Measurements from ENCODE around the gene MVK. TPM values are rescaled to one million over a fixed set of nuclear protein-coding genes. Genes with fewer than 3 reads are reported as not detected.

Gene MVK
- total and polyA plus RNA-seq, 9 donors, result 7.4 to 66.4 (median 18.6) TPM

DNA sequence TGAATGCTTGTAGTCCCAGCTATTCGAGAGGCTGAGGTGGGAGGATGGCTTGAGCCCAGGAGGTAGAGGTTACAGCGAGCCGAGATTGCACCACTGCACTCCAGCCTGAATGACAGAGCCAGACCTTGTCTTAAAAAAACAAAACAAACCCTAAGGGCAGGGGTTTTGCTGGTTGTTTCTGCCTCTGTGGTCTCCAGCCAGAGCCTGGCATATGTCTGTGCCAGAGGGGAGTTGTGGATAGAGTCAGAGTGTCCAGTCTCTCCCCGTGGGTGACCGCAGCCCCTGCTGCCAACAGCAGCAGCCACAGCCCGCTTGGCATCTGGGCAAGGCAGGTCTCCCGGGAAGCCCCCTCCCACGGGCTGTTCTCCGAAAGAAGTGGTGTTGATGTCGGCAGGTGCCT lies 37.6 kb downstream of the MVK start:
- Histone ChIP-seq H3K36me3 (no peaks in the 10 kb centered on the region), H3K9me3 (no peaks in the 10 kb centered on the region), H3K4me3 (no peak overlapping the region), H3K27me3 (no peaks in the 10 kb centered on the region), H3K27ac (no peak overlapping the region), H3K4me1 (ENCODE audit: insufficient read depth) (peaks cover 3% of the 10 kb centered on the region)
- 38 to 52% (median 41%) methylated on average over 10 of the region's 10 CpGs for WGBS, 3 donors
- no peak for TF ChIP-seq POLR2A (IDR thresholded peaks at IDR 0.05)
- TF ChIP-seq, protein P1, sequence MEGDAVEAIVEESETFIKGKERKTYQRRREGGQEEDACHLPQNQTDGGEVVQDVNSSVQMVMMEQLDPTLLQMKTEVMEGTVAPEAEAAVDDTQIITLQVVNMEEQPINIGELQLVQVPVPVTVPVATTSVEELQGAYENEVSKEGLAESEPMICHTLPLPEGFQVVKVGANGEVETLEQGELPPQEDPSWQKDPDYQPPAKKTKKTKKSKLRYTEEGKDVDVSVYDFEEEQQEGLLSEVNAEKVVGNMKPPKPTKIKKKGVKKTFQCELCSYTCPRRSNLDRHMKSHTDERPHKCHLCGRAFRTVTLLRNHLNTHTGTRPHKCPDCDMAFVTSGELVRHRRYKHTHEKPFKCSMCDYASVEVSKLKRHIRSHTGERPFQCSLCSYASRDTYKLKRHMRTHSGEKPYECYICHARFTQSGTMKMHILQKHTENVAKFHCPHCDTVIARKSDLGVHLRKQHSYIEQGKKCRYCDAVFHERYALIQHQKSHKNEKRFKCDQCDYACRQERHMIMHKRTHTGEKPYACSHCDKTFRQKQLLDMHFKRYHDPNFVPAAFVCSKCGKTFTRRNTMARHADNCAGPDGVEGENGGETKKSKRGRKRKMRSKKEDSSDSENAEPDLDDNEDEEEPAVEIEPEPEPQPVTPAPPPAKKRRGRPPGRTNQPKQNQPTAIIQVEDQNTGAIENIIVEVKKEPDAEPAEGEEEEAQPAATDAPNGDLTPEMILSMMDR (IDR thresholded peaks at IDR 0.05), result no peak
- TF ChIP-seq EP300 (IDR thresholded peaks at IDR 0.05), result no peak
- no peak for DNase-seq
- intact Hi-C loops (cut with DNase I), result no loop called here

GRCh38 chr12:109612003-109612402 lies 38.4 kb downstream of the MVK start:
- no peaks in the 10 kb centered on the region for H3K27me3 ChIP-seq
- TF ChIP-seq, protein P1 (IDR thresholded peaks at IDR 0.05), result no peak
- TF ChIP-seq EP300 (IDR thresholded peaks at IDR 0.05), result no peak
- TF ChIP-seq POLR2A (IDR thresholded peaks at IDR 0.05), result no peak
- no peaks in the 10 kb centered on the region for H3K36me3 ChIP-seq
- no peaks in the 10 kb centered on the region for H3K4me1 ChIP-seq (ENCODE audit: insufficient read depth)
- H3K9me3 ChIP-seq, result no peaks in the 10 kb centered on the region
- 80 to 86% (median 85%) methylated on average over 3 of the region's 3 CpGs for WGBS, 3 donors
- no peak overlapping the region for H3K4me3 ChIP-seq
- DNase-seq, result no peak
- no peak overlapping the region for H3K27ac ChIP-seq
- intact Hi-C loops (cut with DNase I), result no loop called here

DNA sequence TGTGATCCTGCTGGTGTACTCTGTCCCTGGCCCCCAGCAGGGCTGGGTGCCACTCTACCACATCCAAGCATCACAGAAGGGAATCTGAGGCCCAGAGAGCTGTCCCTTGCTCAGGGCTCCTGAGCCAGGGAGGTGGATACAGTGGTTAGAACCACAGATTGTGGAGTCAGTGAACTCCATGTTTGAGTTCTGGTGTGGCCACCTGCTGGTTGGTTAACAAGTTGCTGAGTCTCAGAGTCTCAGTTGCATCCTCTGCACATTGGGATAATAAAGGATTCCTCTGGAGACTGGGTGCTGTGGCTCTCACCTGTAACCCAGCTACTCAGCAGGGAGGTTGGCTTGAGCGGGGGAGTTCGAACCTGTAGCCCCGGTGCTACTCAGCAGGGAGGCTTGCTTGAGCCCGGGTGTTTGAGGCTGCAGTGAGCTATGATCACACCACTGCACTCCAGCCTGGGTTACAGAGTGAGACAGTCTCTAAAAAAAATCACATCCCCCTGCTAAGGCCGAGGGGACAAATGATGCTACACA lies 39.4 kb downstream of the MVK start:
- Histone ChIP-seq H3K27ac (no peak overlapping the region), H3K36me3 (no peaks in the 10 kb centered on the region), H3K27me3 (no peaks in the 10 kb centered on the region), H3K9me3 (no peaks in the 10 kb centered on the region), H3K4me1 (ENCODE audit: insufficient read depth) (no peaks in the 10 kb centered on the region), H3K4me3 (no peak overlapping the region)
- DNase-seq, result no peak
- 39 to 52% (median 50%) methylated on average over 5 of the region's 5 CpGs for WGBS, 3 donors
- TF ChIP-seq, protein P1 (IDR thresholded peaks at IDR 0.05), result no peak
- no peak for TF ChIP-seq EP300 (IDR thresholded peaks at IDR 0.05)
- no peak for TF ChIP-seq POLR2A (IDR thresholded peaks at IDR 0.05)
- intact Hi-C loops (cut with DNase I), result no loop called here

DNA sequence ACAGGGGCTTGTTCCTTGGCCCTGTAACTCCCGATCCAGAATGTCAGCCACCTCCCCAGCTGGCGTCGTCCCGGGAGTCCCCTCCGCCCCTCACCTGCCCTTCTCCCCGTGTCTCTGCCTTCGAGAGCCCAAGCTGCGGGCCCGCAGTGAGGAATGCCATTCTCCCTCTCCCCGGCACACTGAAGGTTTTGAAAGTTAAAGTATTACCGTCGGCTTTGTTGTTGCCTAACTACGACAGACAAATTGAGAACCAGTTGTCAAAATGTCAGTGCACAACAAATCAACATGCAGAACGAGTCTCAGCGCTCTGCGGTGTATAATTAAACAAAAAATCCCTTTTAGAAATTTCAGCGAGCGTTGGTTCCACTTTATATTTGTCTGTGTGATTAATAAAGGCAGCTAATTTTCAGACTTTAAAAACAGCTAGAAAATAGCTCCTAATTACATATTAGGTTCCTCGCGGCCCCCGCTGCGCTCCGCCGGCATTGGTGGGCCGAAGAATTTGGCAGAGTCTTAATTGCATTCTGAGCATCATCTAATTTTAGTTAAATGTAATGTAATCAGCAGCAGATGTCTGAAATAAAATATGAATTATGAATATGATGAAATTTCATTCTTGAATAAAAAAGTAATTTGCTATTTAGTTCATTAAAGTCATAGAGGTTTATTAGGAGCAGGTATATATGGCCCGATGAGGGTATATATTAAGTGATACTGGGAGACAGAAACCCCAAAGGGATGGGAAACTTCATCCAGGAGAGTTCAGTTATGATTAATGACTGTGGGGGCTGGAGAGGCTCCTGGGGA lies 40.3 kb downstream of the MVK start:
- no peak overlapping the region for H3K4me3 ChIP-seq
- no peaks in the 10 kb centered on the region for H3K9me3 ChIP-seq
- intact Hi-C loops (cut with DNase I), result no loop called here
- WGBS, 3 donors, result 54 to 64% (median 59%) methylated on average over 26 of the region's 26 CpGs
- no peaks in the 10 kb centered on the region for H3K27me3 ChIP-seq
- no peak for TF ChIP-seq EP300 (IDR thresholded peaks at IDR 0.05)
- TF ChIP-seq POLR2A (IDR thresholded peaks at IDR 0.05), result no peak
- TF ChIP-seq, protein P1 (IDR thresholded peaks at IDR 0.05), result no peak
- no peak for DNase-seq
- no peak overlapping the region for H3K27ac ChIP-seq
- H3K36me3 ChIP-seq, result no peaks in the 10 kb centered on the region
- no peaks in the 10 kb centered on the region for H3K4me1 ChIP-seq (ENCODE audit: insufficient read depth)
